SJSA1 (cell line): ENCODE measurements around the gene PRKAG1. TPM values are rescaled to one million over a fixed set of nuclear protein-coding genes. Genes with fewer than 3 reads are reported as not detected.

ENCODE experiments used
- DNase-seq, 2 experiments: peaks; one replicate each; pipeline ENCODE4 v3.0.0-alpha.2; 2015 to 2020; ENCODE audit warnings: low spot score in 2 of 2, low read depth in 1 of 2
- H3K27ac ChIP-seq: fragments of 250-450 bp; sonication (Bioruptor Pico); 2 replicates; pipeline ENCODE4 v1.5.1; 2020; ENCODE audit warnings: mild to moderate bottlenecking, moderate library complexity
- H3K27me3 ChIP-seq: fragments of 250-450 bp; sonication (Bioruptor Pico); replicated peaks from 2 replicates; pipeline ENCODE4 v1.5.1; 2020; ENCODE audit warnings: mild to moderate bottlenecking, moderate library complexity
- H3K36me3 ChIP-seq: fragments of 250-450 bp; sonication (Bioruptor Pico); 2 replicates; pipeline ENCODE4 v1.5.1; 2020; ENCODE audit warnings: mild to moderate bottlenecking
- H3K4me1 ChIP-seq: fragments of 250-450 bp; sonication (Bioruptor Pico); replicated peaks from 2 replicates; pipeline ENCODE4 v1.6.1; 2021; ENCODE audit warnings: mild to moderate bottlenecking
- H3K4me3 ChIP-seq: fragments of 250-450 bp; sonication (Bioruptor Pico); 2 replicates; pipeline ENCODE4 v1.5.1; 2020; ENCODE audit warnings: mild to moderate bottlenecking
- H3K9me3 ChIP-seq: fragments of 250-450 bp; sonication (Bioruptor Pico); replicated peaks from 2 replicates; pipeline ENCODE4 v1.5.1; 2020; ENCODE audit warnings: mild to moderate bottlenecking
- total RNA-seq: library from RNA; depleted of rRNA; stranded (reverse); fragments of >200 nt; shearing (Covaris generic); gene quantifications from 2 replicates; pipeline ENCODE4 v1.2.3, GENCODE V29; 2014

PRKAG1 gene
- total RNA-seq, 1 experiment from 2014 or later, result 36.4 TPM

- H3K4me3 ChIP-seq, result no peak overlapping the region
- H3K9me3 ChIP-seq, result no peaks in the 10 kb centered on the region
- DNase-seq, result no peak
- no peak overlapping the region for H3K27ac ChIP-seq
- peaks cover 98% of the 10 kb centered on the region for H3K36me3 ChIP-seq
- H3K4me1 ChIP-seq, result no peaks in the 10 kb centered on the region
- H3K27me3 ChIP-seq, result no peaks in the 10 kb centered on the region
Measured at GRCh38 chr12:49041036-49041880, 22.7 kb upstream of the PRKAG1 start.

- H3K9me3 ChIP-seq, result no peaks in the 10 kb centered on the region
- H3K36me3 ChIP-seq, result peaks cover 98% of the 10 kb centered on the region
- no peaks in the 10 kb centered on the region for H3K4me1 ChIP-seq
- no peak overlapping the region for H3K4me3 ChIP-seq
- DNase-seq, result no peak
- H3K27me3 ChIP-seq, result no peaks in the 10 kb centered on the region
- H3K27ac ChIP-seq, result no peak overlapping the region
Measured at GRCh38 chr12:49040364-49040855, 21.8 kb upstream of the PRKAG1 start.

DNA sequence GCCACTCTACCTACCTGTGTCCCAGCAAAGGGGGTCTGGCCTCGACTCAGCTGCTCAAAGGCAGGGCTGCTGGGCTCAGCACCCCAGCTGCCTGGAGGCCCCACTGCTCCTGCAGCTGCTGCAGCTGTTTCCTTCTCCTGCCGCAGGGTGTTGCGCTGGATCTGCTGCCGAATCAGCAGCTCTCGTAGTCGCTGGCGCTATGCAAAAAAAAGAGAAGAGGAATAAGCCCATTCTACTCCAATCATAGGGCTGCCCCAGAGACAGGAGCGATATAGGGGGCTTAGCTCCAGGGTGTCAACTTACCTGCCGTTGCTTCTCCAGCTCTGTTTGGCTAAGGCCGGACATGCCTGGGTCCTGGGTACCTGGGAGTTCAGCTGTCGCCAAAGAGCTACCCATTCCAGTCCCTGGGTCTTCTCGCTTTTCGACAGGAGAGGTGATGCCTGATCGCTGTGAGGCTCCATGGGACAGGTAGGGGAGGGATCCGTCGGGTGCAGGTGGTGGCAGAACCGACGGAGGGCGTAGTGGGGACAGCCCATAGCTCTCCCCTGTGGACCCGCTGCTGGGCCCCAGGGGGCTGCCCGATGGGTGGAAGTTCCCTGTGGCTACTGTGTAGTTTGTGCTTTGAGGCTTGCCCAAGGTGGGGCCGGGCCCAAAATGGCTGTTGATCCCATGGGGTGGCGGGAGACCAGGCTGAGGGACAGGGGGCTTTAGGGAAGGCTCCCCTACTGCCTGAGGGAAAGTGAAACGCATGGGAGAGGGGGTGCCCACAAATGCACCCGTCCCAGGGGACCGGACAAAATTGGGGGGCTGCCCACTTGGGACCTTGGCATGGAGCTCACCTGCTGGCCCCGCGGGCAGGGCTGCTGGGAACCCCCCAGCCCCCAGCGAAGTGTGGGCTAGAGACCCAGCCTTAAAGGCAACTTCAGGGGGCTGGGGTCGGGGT is 21.1 kb upstream of the PRKAG1 start:
- Histone ChIP-seq H3K4me3 (no peak overlapping the region), H3K36me3 (peaks cover 98% of the 10 kb centered on the region), H3K4me1 (no peaks in the 10 kb centered on the region), H3K27me3 (no peaks in the 10 kb centered on the region), H3K27ac (no peak overlapping the region), H3K9me3 (no peaks in the 10 kb centered on the region)
- DNase-seq, result no peak

- no peaks in the 10 kb centered on the region for H3K4me1 ChIP-seq
- no peaks in the 10 kb centered on the region for H3K27me3 ChIP-seq
- no peak overlapping the region for H3K27ac ChIP-seq
- H3K36me3 ChIP-seq, result peaks cover 98% of the 10 kb centered on the region
- H3K4me3 ChIP-seq, result no peak overlapping the region
- DNase-seq, result no peak
- H3K9me3 ChIP-seq, result no peaks in the 10 kb centered on the region
Measured at GRCh38 chr12:49038291-49038955, 19.8 kb upstream of the PRKAG1 start.

DNA sequence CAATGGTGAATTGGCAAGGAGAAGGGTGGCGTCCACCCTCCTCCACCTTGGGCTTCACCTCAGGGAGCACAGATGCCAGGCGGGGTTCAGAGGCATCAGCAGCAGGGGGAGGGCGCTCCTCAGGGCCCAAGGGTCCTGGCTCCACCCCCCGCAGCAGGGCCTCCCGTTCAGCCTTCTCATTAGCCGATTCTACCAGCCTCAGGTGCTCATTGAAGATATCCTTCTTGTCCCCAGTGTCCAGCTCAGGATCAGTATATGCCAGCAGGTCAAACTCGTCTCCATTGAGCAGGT is 19.3 kb upstream of the PRKAG1 start:
- Histone ChIP-seq H3K9me3 (no peaks in the 10 kb centered on the region), H3K36me3 (peaks cover 98% of the 10 kb centered on the region), H3K4me3 (no peak overlapping the region), H3K27me3 (no peaks in the 10 kb centered on the region), H3K27ac (no peak overlapping the region), H3K4me1 (no peaks in the 10 kb centered on the region)
- DNase-seq, result no peak

- Histone ChIP-seq H3K27me3 (no peaks in the 10 kb centered on the region), H3K27ac (no peak overlapping the region), H3K4me1 (no peaks in the 10 kb centered on the region), H3K9me3 (no peaks in the 10 kb centered on the region), H3K36me3 (peaks cover 98% of the 10 kb centered on the region), H3K4me3 (no peak overlapping the region)
- DNase-seq, result no peak
Measured at GRCh38 chr12:49037111-49037946, 18.8 kb upstream of the PRKAG1 start.

GRCh38 chr12:49036029-49036428 is 17.5 kb upstream of the PRKAG1 start:
- Histone ChIP-seq H3K4me3 (no peak overlapping the region), H3K36me3 (peaks cover 98% of the 10 kb centered on the region), H3K4me1 (no peaks in the 10 kb centered on the region), H3K27me3 (no peaks in the 10 kb centered on the region), H3K9me3 (no peaks in the 10 kb centered on the region), H3K27ac (no peak overlapping the region)
- DNase-seq, result no peak

DNA sequence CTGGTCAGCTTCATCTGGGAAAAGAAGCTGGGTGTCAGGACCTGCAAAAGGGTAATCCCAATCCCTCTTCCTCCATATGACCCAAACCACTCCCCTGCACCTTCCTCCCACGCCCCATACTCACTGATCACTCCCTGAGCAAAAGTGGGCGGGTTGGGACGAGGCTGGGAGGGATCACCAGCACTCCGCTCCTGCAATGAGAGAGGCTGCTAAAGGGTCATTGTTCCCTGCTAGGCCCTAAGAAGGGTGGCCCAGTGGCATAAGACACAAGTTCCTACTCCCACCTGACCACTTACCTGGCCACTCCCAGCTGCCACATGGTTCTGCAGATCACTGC is 15.7 kb upstream of the PRKAG1 start:
- DNase-seq, result peak in 1 of 2 experiments; percentile 38
- H3K9me3 ChIP-seq, result no peaks in the 10 kb centered on the region
- no peak overlapping the region for H3K27ac ChIP-seq
- no peaks in the 10 kb centered on the region for H3K27me3 ChIP-seq
- peaks cover 95% of the 10 kb centered on the region for H3K36me3 ChIP-seq
- no peak overlapping the region for H3K4me3 ChIP-seq
- H3K4me1 ChIP-seq, result no peaks in the 10 kb centered on the region

- H3K27ac ChIP-seq, result no peak overlapping the region
- no peaks in the 10 kb centered on the region for H3K9me3 ChIP-seq
- DNase-seq, result no peak
- no peak overlapping the region for H3K4me3 ChIP-seq
- H3K27me3 ChIP-seq, result no peaks in the 10 kb centered on the region
- peaks cover 95% of the 10 kb centered on the region for H3K36me3 ChIP-seq
- H3K4me1 ChIP-seq, result no peaks in the 10 kb centered on the region
Measured at GRCh38 chr12:49033611-49034285, 15.2 kb upstream of the PRKAG1 start.

DNA sequence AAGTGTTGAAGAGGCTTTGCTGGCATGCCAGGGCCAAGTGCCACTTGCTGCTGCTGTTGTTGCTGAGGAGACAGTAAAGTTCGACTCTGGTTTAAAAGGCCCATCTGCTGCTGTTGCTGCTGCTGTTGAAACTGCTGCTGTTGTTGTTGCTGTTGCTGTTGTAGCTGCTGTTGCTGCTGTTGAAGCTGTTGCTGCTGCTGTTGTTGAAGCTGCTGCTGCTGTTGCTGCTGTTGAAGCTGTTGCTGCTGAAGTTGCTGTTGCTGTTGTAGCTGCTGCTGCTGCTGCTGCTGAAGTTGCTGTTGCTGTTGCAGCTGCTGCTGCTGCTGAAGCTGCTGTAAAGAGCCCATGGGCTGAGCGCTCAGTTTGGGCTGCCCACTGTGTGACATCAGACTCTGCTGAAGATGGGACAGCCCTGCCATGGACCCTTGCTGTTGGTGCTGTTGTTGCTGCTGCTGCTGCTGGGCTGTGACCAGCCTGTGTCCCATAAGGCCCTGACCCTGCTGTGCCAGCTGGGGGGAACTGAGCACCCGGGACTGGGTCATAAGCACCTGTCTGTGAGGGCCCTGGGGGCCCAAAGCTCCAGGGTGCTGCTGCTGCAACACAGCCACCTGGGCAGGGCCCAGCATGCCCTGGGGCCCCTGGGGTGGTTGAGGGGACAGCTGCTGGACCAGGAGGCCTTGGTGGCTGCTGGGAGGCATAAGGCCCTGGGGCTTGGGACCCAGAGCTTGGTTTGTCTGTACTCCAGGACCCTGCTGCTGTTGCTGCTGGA is 14.3 kb upstream of the PRKAG1 start:
- Histone ChIP-seq H3K36me3 (peaks cover 95% of the 10 kb centered on the region), H3K4me1 (no peaks in the 10 kb centered on the region), H3K9me3 (no peaks in the 10 kb centered on the region), H3K27ac (no peak overlapping the region), H3K27me3 (no peaks in the 10 kb centered on the region), H3K4me3 (no peak overlapping the region)
- DNase-seq, result no peak

GRCh38 chr12:49032276-49032675 is 13.7 kb upstream of the PRKAG1 start:
- peak in 1 of 2 experiments; percentile 35 for DNase-seq
- H3K27ac ChIP-seq, result no peak overlapping the region
- H3K27me3 ChIP-seq, result no peaks in the 10 kb centered on the region
- peaks cover 94% of the 10 kb centered on the region for H3K36me3 ChIP-seq
- no peaks in the 10 kb centered on the region for H3K9me3 ChIP-seq
- no peak overlapping the region for H3K4me3 ChIP-seq
- H3K4me1 ChIP-seq, result no peaks in the 10 kb centered on the region

- H3K9me3 ChIP-seq, result no peaks in the 10 kb centered on the region
Measured at GRCh38 chr12:49031573-49032161, 13.1 kb upstream of the PRKAG1 start.

More at GRCh38 chr12:49031573-49032161, 13.1 kb upstream of the PRKAG1 start:
- Histone ChIP-seq H3K36me3 (peaks cover 91% of the 10 kb centered on the region), H3K27ac (no peak overlapping the region), H3K4me3 (no peak overlapping the region), H3K4me1 (no peaks in the 10 kb centered on the region), H3K27me3 (no peaks in the 10 kb centered on the region)
- peak in 1 of 2 experiments; percentile 32 for DNase-seq
